COLO668 (cell line): ENCODE results near the gene CTAG1B.
"Not testable (repeated sequence)": the region's sequence is repeated elsewhere in the genome, so short reads cannot be mapped to it uniquely, and the experiment has no call there.

ENCODE experiments used
- DNase-seq: peaks from one replicate; lab custom pipeline; 2025; ENCODE audit not compliant: unreplicated experiment; lab: John Stamatoyannopoulos, UW

Gene CTAG1B

DNA sequence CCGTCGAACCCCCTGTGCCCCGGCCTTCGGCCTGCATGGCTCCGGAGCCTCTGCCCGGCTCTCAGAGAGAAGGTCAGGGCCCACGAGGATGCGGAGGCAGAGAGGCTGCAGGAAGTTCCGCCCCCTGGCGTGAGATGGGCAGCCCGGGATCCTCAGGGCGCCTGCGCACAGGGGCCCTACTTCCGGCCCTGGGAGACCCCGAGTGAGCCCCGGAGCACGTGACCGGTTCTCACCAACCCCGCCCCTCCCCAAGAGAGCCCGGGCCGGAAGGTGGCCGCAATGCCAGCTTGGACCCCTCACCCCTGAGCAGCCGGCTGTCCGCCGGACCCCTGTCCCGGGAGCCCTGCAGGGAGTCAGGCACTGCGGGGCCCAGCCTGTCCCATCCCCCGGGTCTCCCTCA is at the start of gene CTAG1B:
Gene CTAG1B, minus strand, starts transcription at position 101 of the 400 bp plus-strand sequence. Its CDS starts 64 bp downstream, at position 37.
- DNase-seq = not testable (repeated sequence)

DNA sequence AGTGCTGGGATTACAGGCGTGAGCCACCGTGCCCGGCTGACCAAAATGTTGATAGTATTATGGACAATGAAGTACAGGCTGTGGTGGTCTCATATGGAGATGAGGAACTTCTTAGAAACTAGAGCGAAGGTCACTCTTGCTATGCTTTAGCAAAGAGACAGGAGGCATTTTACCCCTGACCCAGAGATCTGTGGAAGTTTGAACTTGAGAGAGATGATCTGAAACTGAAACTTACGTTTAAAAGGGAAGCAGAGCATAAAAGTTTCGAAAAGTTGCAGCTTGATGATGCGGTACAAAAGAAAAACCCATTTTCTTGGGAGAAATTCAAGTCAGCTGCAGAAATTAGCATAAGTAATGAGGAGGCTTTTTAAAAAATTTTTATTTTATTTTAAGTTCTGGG is 42.8 kb upstream of the CTAG1B start:
- no peak for DNase-seq

GRCh38 chrX:154661170-154661569 is 42.1 kb upstream of the CTAG1B start:
- no peak for DNase-seq

DNA sequence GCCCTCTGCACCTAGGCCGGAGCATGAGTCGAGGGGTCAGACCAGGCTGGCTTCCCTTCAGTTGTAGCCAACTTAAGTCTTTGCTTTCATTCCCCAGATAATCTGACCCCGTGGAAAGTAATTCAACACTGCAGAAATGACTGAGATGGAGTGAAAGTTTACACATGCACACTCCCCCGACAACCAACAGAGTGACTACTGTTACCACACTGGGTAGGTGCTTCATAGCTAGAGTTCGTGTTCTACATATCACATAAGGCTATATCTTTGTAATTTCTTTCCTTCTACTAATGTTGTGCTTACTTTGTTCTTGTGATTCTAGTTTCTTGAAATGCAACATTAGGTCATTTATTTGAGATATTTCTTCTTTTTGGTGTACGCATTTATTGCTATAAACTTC is 41.5 kb upstream of the CTAG1B start:
- DNase-seq = no peak

- no peak for DNase-seq
These were observed 39.9 kb upstream of the CTAG1B start for GRCh38 chrX:154658957-154659356.

GRCh38 chrX:154658187-154658586 is 39.1 kb upstream of the CTAG1B start:
- no peak for DNase-seq

- DNase-seq = no peak
These were observed 38.2 kb upstream of the CTAG1B start for GRCh38 chrX:154657226-154657805.

DNA sequence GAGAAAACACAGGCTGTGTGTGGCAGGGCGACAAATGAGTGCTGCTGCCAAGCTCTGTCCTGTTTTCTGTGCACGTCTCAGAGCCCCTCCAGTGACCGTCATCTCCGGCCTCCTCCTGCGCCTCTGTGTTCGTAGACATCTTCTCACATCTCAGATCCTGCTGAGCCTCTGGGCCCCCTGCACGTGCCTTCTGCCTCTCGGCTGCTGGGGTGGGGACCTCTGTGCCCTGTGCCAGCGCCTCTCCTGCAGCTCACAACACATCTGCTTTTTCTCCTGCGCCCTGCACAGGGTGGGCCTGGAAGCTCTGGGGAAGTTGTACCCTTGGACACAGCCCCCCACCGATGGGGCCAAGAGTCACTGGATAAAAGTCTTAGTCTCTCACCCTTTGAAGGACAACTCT is 36.7 kb upstream of the CTAG1B start:
- DNase-seq = no peak

GRCh38 chrX:154655346-154655745 is 36.3 kb upstream of the CTAG1B start:
- no peak for DNase-seq

DNA sequence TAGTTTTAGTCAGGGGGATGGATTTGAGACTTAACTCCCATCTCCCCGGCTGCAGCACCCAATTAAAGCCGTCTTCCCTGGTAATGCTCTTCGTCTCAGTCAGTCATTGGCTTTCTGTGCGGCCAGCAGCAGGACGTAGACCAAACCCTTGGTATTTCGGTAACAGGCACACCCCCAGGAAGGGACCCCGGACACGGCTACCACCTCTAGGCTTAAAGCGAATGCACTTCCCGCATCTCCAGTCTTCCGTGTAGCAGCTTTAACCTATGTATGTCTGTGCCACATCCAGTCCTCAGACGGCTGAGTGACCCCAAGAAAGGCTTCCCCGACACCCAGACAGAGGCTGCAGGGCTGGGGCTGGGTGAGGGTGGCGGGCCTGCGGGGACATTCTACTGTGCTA is 35.8 kb upstream of the CTAG1B start:
- DNase-seq = no peak

DNA sequence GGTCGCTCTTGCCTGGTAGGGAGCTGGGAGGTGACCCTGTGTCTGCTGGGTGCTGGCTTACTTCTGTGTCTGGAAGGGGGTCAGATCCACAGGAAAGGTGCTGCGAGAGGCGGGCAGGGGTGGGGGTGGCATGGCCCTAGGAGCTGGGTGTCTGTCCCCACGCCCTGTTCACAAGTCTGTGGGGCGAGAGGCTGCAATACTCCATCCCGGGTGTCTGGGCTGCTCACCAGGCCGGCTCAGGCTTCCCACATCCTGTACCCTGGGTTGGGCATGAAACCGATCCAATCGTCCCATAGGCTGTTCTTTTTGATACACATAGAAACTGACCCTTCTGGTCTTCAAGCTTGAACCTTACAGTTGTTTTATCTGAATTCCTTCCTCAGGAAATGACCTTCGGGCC is 35.3 kb upstream of the CTAG1B start:
- DNase-seq = no peak

DNA sequence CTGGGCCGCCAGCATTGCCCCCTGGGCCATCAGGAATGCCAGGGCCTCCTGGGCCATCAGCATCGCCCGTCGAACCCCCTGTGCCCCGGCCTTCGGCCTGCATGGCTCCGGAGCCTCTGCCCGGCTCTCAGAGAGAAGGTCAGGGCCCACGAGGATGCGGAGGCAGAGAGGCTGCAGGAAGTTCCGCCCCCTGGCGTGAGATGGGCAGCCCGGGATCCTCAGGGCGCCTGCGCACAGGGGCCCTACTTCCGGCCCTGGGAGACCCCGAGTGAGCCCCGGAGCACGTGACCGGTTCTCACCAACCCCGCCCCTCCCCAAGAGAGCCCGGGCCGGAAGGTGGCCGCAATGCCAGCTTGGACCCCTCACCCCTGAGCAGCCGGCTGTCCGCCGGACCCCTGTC is 34.3 kb upstream of the CTAG1B start, which contains the start of gene CTAG2:
Gene CTAG2, minus strand, starts transcription at position 167 of the 400 bp plus-strand sequence. Its CDS starts 64 bp downstream, at position 103.
- not testable (repeated sequence) for DNase-seq

GRCh38 chrX:154653048-154653401 is 33.9 kb upstream of the CTAG1B start:
- no peak for DNase-seq

DNA sequence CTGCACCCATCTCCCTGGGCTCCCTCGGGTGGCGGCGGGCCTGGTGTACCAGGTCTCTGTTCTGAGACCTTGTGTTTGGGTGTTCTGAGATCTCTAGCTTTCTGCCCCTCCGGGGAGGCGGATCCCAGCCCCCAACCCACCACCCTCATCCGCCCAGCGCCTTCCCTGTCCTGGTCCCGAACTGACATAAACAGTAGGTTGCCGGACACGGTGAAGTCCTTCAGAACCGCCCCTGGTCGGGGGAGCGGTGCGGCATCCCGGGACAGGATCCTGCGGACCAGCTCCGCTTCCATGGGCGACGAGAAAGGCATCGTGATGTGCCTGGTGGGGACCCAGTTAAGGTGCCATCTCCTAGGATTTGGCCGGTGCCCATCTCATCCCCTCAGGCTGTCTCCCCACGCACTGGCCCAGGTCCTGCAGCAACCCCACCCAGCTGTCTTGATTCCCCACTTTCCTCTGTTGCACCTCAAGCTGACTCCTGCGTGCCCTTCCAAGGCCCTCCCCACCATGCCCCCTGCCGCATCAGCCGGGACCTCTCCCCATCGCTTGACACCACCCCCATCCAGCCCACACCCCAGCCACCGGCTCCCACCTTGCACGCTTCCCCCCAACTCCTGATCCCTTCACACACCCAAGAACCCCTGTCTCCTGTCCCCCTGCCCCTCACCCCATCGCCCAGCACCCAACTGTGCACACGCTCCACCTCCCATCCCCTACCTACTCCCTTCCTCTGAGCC is 33.4 kb upstream of the CTAG1B start:
- DNase-seq = no peak

DNA sequence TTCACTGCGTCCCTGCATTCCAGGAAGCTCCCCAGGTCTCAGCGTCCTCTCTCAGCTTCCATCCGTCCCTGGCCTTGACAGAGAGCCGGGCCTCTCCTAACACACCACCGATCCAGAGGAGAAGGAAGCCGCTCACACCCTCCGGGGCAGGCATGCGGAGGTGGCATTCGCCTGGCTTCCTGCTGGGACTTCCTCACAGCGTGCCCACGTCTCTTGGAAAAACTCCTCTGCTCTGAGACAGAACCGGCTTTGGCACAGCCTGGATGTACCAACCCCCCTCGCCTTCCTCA is 31.1 kb upstream of the CTAG1B start:
- no peak for DNase-seq

DNA sequence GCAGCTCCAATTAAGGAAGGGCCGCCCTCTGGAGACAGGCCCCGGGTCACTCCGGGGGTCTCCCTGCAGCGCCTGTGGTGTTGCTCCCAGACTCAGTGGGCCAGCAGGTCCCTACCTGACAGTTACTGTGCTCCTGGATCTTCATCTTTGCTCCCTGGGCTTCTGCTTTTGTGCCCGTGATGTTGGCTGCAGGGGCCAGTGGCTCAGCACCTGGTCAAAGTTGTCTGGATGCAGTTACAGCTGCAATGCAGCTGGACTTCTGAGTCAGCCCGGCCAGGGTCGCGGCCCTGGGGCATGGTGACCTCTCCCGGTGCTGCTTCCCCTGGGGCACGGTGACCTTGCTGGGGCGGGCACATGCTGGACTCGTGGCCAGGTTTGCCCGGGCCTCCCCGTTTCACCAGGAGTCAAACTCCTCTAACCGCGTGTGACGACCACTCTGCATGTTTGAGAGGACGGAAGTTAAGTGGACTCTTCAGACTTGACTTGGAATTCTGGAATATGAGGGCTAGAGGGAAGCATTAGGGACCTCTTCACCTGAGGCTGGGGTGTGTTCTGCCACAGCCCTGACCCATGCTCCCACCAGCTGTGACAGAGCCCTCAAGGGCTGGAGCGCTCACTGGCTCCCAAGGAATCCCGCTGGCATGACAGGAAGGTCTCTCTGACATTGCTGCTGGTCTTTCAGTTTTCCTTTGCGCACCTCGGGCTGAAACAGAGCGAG is 30.6 kb upstream of the CTAG1B start:
- DNase-seq = no peak

DNA sequence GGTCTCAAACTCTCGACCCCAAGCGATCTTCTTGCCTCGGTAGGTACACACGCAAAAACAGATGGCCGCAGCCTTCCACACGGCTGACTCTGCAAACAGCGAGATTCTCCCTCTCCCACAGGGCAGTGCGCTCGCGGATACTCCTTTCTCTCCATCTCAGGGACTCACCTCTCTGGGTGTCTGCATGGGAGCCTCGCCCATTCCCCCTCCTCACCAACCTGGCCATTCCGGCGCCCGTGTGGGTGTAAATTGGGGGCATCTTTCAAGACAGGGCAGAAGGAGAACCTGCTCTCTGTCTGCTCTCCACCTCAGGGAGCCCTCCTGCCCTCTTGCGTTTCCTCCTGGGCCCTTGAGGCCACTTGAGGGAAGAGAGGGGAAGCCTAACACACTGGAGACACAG is 29.8 kb upstream of the CTAG1B start:
- no peak for DNase-seq

- DNase-seq = not testable (repeated sequence)
These were observed 26.8 kb upstream of the CTAG1B start for GRCh38 chrX:154645745-154646378.

GRCh38 chrX:154643708-154644107 is 24.6 kb upstream of the CTAG1B start:
- not testable (repeated sequence) for DNase-seq

DNA sequence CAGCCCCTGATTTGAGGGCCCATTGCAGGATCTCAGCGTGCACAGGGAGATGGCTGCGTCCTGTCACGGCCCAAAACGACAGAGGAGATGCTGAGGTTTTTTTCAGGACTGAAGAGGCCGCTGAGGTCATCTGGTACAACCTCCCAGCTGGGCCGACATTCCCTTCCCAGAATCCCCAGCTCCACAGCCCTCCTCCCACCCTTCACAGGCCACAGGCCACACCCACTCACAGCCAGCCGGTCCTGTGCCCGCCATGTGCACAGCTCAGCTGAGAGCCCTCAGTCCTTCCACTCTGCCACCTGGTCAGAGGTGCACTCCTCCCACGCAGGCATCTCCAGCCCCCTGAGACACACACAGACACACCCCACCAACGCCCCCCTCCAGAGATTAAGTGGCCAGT is 22.7 kb upstream of the CTAG1B start:
- DNase-seq = not testable (repeated sequence)

- not testable (repeated sequence) for DNase-seq
These were observed 14.6 kb upstream of the CTAG1B start for GRCh38 chrX:154633661-154634060.

DNA sequence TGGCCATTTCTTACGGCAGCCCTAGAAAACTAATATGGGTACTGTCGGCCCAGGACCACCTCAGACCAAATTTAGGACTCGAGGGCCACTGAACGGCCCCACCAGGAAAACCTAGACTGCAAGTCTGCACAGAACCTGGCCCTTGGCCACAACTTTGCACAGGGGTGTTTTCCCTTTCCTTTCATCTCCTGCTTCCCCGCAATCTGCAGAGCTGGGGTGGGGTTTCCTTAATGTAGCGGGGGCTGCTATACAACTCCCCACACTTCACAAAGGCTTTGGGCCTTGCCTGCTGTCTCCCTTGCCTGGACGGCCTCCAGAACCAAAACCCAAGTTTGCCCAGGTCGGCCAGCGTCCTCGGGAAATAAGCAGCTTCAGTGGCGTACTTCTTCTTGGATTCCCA is 11.9 kb upstream of the CTAG1B start:
- DNase-seq = not testable (repeated sequence)
